T-helper 1 cell (primary cell): ENCODE results near the gene HEPACAM.

ENCODE experiments used
- DNase-seq, 5 donors: peaks; one replicate each; pipeline ENCODE4 v3.0.0-alpha.2; 2012 to 2020

The HEPACAM gene

DNA sequence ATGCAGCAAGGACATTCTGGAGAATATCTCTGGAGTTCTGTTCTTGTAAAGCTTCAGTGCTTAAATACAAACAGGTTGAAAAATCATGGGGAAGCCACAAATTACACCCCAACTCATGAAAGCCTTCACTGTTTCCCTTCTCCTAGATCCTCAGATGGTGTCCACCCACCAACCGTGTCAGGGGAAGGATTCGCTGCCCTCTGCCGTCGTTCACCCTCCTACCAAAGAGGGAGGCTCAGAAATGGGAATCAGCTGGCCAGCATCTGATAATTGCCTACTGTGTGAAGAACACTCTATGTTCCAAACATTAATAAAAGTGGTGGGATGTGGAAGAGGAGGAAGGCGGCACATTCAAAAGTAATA is 7.4 kb upstream of the HEPACAM start:
- DNase-seq, result no peak

- no peak for DNase-seq
Measured at GRCh38 chr11:124942466-124943253, 6.8 kb upstream of the HEPACAM start.

GRCh38 chr11:124941703-124942102 is 5.9 kb upstream of the HEPACAM start:
- DNase-seq, result no peak

GRCh38 chr11:124938970-124939369 is 3.1 kb upstream of the HEPACAM start:
- no peak for DNase-seq

DNA sequence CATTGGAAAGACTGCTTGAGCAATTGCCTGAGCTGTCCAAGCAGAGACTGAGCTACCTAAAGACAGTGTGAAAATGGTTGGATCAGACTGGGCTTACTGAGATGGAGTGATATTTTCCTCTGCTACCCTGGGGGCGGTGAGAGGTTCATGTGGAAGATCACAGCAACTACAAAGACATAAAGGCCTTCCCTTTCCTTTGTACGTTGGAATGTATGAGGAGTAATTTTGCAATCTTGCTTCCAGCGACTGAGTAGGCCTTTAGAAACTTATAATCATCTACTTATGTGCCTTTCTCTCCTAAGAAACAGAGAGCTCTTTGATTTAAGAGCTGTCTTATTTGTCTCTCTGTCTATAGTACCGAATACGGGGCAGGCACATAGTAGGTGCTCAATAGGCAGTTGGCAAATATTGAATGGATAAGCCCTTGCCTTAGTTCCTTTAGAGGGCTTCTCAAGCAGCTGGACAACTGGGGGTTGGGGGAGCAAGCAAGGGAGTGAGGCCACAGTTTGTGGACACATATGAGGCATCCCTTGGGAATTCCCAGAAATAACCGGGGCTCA is 2.4 kb upstream of the HEPACAM start:
- no peak for DNase-seq

DNA sequence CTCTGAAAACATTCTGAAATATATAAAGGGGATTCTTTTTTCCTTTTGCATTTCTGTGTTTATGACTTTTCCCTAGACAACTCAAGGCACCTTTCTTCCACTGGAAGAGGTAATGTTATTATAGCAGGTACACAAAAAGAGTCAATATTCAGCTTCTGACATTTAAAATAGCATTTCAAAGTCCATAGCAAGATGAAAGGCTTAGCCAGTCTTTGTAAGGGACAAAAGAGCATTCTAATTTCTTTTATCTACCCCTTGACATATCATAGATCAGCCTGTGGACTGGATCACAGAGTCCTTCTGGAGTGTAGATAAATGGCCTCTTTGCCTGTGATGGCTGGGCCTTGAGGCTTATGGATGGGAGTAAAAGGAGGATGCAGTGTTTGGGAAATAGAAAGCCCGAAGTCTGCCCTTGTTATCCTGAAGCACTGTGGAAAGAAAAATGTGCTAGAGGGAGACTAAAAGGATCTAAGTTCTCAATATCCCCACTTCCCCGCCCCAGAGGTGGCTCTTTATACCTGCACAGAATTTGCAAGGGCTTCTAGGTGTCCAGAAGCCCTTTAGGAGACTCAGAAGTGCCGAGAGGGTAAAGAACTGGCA is 1.6 kb upstream of the HEPACAM start:
- DNase-seq, result no peak

GRCh38 chr11:124934862-124935547 is 842 bp downstream of the HEPACAM start:
- no peak for DNase-seq

DNA sequence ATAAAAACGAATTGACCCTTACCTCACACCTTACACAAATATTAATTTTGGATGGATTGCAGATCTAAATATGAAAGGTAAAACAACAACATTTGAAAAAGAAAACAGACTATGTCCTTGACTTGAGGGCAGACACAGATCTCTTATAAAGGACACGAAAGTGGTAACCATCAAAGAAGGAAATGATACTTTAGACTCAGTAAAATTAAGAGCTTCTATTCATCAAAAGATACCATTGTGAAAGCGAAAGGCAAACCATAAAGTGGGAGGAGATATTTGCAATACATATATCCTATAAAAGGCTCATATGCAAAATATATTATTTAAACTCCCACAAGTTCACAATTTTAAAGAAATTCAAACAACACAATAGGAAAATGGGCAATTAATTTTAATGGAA is 5.0 kb downstream of the HEPACAM start:
- no peak for DNase-seq

GRCh38 chr11:124928942-124929665 is 6.7 kb downstream of the HEPACAM start:
- DNase-seq, result no peak

DNA sequence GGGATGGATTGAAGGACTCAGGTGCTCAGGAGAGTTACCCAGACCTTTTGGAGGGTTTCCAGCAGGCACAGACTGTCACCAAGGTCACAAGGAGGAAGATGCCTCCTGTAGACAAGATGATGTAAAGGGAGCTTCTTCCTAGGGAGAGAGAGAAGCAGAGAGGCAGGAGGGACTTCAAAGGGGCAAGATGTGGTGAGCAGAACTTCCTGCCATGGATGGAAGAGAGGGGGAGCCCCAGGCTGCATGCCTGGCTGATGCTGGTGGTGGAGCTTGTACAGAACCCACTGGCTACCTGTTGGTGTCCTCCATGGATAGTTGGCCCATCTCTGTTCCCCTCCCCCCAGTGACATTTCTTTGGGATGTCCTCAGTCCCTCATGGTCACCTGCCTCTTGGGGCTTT is 12.6 kb downstream of the HEPACAM start:
- no peak for DNase-seq

- DNase-seq, result no peak
Measured at GRCh38 chr11:124922831-124923230, 13.0 kb downstream of the HEPACAM start.

- peak; percentile 36 to 64 (median 58) for DNase-seq
Measured at GRCh38 chr11:124920870-124921609, 14.8 kb downstream of the HEPACAM start.

DNA sequence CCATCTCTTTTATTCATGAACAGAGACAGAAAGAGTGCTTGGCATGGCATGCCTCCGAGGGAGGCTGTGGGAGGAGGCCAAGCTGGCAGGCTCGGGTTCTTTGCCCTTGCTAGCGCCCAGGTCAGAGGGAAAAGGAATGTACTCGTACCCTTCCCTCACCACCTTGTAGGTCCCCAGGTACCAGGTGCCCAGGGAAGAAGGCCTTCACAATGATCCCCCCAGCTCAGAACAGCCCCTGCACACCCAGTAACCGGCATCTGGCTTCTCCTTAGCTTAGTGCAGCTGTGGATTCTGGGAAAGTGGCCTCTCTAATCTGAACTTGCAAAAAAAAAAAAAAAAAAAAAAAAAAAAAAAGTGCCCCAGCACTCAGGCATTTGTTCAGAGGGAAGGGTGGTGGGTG is 15.5 kb downstream of the HEPACAM start:
- DNase-seq, result no peak

DNA sequence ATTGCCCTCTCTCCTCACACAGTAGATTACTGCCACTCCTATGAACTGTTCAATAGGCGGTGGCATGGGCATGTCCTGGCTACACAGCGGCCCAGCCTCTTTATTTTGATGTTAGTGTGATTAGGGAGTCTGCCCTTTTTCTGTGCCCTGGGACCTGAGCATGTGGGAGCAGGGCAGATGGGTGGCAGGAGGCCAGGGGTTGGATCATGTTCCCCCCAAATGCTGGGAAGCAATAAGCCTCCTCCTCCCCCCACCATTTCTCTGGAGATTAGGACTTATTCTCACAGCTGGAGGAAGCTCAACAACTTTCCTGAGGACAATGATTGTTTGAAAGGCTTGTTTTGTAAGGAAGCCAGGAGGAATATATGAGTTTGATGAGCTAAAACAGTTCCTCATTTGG is 15.9 kb downstream of the HEPACAM start:
- DNase-seq, result no peak

DNA sequence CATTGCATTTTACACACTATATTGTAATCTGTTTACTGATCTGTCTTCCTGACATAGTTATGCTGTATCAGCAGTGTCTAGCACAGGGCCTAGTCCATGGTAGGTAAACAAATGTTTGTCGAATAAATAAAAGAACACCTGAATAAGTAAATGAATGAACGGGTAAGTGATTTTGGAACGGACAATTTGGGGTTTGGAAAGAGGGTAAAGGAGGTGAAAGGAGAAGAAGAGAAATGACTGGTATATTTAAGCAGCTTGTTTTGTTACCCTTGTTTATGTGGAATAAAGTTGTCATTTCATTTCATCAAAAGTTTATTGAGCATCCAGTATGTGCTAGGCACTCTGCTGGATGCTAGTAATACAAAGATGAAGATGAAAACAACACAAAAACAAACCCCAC is 16.9 kb downstream of the HEPACAM start, which contains the start of gene HEPN1:
TSS of gene HEPN1 (plus strand) at position 301 of the 400 bp plus-strand sequence.
- no peak for DNase-seq

DNA sequence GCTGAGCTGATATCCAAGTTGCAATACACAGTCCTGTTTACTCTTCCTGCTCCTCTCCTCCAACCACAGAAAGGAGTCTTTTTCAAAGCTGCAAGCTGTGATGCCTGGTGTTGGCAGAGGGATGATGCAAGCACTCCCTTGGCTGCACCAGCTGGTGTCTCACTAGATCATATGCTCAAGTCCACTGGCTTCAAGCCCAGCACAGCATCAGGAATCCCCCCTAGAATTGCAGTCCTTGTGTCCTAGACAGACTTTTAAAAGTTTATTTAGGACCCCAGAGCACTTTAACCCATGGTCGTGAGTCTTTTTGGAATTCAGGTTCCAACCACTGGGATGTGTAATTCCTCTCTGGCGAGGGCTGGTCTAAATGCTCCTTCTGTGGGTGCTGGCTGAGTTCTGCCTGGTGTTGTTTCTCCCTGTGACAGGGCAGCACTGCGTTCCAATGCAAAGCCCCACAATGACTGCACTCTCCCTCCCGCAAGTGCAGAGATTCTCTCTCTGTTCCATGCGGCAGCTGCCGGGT is 18.7 kb downstream of the HEPACAM start:
- no peak for DNase-seq

GRCh38 chr11:124916370-124916710 is 19.5 kb downstream of the HEPACAM start:
- DNase-seq, result no peak

- no peak for DNase-seq
Measured at GRCh38 chr11:124915541-124916369, 20.1 kb downstream of the HEPACAM start.

- DNase-seq, result no peak
Measured at GRCh38 chr11:124902616-124903015, 33.2 kb downstream of the HEPACAM start.

GRCh38 chr11:124900464-124900863 is 35.4 kb downstream of the HEPACAM start:
- no peak for DNase-seq
